ENCODE measurements around the gene HES3.

Gene HES3

GRCh38 chr1:6220236-6220635 is 23.7 kb upstream of the HES3 start:
- no peak for DNase-seq

GRCh38 chr1:6221210-6221784 is 22.7 kb upstream of the HES3 start:
- no peak for DNase-seq

GRCh38 chr1:6222636-6223035 is 21.3 kb upstream of the HES3 start:
- no peak for DNase-seq

GRCh38 chr1:6223617-6224016 is 20.4 kb upstream of the HES3 start:
- DNase-seq = no peak

- DNase-seq = no peak
These were observed 19.3 kb upstream of the HES3 start for GRCh38 chr1:6224718-6225117.

GRCh38 chr1:6225651-6226050 is 18.3 kb upstream of the HES3 start:
- no peak for DNase-seq

- DNase-seq = no peak
These were observed 10.6 kb upstream of the HES3 start for GRCh38 chr1:6233376-6233775.

- DNase-seq = no peak
These were observed 9.3 kb upstream of the HES3 start for GRCh38 chr1:6234502-6235295.

GRCh38 chr1:6235296-6235677 is 8.7 kb upstream of the HES3 start:
- peak; percentile 14 for DNase-seq

GRCh38 chr1:6237093-6237492 is 6.9 kb upstream of the HES3 start:
- no peak for DNase-seq

GRCh38 chr1:6239213-6239752 is 4.7 kb upstream of the HES3 start:
- DNase-seq = no peak

- DNase-seq = no peak
These were observed 3.8 kb upstream of the HES3 start for GRCh38 chr1:6239950-6240768.

GRCh38 chr1:6241107-6241886 is 2.7 kb upstream of the HES3 start:
- DNase-seq = no peak

GRCh38 chr1:6241887-6242740 is 1.9 kb upstream of the HES3 start:
- DNase-seq = no peak

- DNase-seq = no peak
These were observed 735 bp upstream of the HES3 start for GRCh38 chr1:6243053-6243834.

- no peak for DNase-seq
These were observed 546 bp downstream of the HES3 start for GRCh38 chr1:6244401-6245049.

GRCh38 chr1:6245086-6245868 is 1.3 kb downstream of the HES3 start:
- peak; percentile 74 for DNase-seq

GRCh38 chr1:6245869-6246496 is 2.0 kb downstream of the HES3 start:
- peak; percentile 17 for DNase-seq

Measured in activated gamma-delta T cell treated with Interleukin-2 at 50 U/mL for 16 hours (primary cell).